Measurements from ENCODE around the gene SLC8A1. TPM values are rescaled to one million over a fixed set of nuclear protein-coding genes. Genes with fewer than 3 reads are reported as not detected.

Gene SLC8A1
- total and polyA plus RNA-seq, 2 donors (not counting 1 experiment from before 2014, with no cell fraction given): 17.4 to 109 TPM

- TF ChIP-seq, protein P1, sequence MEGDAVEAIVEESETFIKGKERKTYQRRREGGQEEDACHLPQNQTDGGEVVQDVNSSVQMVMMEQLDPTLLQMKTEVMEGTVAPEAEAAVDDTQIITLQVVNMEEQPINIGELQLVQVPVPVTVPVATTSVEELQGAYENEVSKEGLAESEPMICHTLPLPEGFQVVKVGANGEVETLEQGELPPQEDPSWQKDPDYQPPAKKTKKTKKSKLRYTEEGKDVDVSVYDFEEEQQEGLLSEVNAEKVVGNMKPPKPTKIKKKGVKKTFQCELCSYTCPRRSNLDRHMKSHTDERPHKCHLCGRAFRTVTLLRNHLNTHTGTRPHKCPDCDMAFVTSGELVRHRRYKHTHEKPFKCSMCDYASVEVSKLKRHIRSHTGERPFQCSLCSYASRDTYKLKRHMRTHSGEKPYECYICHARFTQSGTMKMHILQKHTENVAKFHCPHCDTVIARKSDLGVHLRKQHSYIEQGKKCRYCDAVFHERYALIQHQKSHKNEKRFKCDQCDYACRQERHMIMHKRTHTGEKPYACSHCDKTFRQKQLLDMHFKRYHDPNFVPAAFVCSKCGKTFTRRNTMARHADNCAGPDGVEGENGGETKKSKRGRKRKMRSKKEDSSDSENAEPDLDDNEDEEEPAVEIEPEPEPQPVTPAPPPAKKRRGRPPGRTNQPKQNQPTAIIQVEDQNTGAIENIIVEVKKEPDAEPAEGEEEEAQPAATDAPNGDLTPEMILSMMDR (conservative IDR thresholded peaks at IDR 0.05 in 1 of 2, IDR thresholded peaks at IDR 0.05 in 1 of 2; ENCODE audit: low read depth in 1 of 2, low read length in 2 of 2): no peak
- no peak for TF ChIP-seq EZH2 (IDR thresholded peaks at IDR 0.05; ENCODE audit: low read length, missing control alignments)
- Histone ChIP-seq H4K20me1 (ENCODE audit: control insufficient read depth, extremely low read depth, insufficient read depth, low read length) (no peaks in the 10 kb centered on the region), H3K27me3 (ENCODE audit: control insufficient read depth, insufficient read depth, low read length) (no peaks in the 10 kb centered on the region), H3K4me2 (ENCODE audit: extremely low read depth, insufficient read depth, low read length) (no peak overlapping the region), H3K9me3 (ENCODE audit: control insufficient read depth, insufficient read depth, low read depth, low read length) (no peaks in the 10 kb centered on the region), H3K9ac (ENCODE audit: insufficient read depth, low read length) (no peak overlapping the region), H3K36me3 (ENCODE audit: control insufficient read depth, insufficient read depth, low read length) (no peaks in the 10 kb centered on the region), H3K4me1 (ENCODE audit: control insufficient read depth, extremely low read depth, insufficient read depth, low read length) (peaks cover 5% of the 10 kb centered on the region), H3K4me3 (replicated peaks in 1 of 4; ENCODE audit: control extremely low read depth in 1 of 4, insufficient read depth in 1 of 4, low read depth in 3 of 4, low read length in 4 of 4) (no peak overlapping the region), H3K27ac (ENCODE audit: insufficient read depth, low read length) (no peak overlapping the region), H2AFZ (ENCODE audit: low read length) (no peak overlapping the region), H3K79me2 (ENCODE audit: control insufficient read depth, insufficient read depth, low read length) (no peaks in the 10 kb centered on the region)
- no peak for DNase-seq (ENCODE audit: low read depth in 2 of 2)
Observed at GRCh38 chr2:40169856-40170255, 282.0 kb downstream of the SLC8A1 start.

DNA sequence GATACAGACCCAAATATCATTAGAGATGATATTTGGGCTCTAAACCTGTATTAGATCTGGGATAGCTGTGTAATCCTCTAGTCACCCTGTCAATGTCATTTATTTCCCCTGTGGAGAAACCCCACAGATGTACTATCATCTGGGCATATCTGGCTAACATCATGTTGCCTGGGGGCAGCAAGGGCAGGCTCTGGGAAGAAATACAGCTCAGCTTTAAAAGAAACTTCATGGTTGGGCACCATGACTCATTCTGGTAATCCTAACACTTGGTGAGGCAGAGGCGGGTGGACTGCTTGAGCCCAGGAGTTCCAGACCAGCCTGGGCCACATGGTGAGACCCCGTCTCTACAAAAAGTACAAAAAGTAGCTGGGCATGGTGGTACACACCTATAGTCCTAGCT is 282.5 kb downstream of the SLC8A1 start:
- DNase-seq (ENCODE audit: low read depth in 2 of 2): no peak
- TF ChIP-seq, protein P1 (conservative IDR thresholded peaks at IDR 0.05 in 1 of 2, IDR thresholded peaks at IDR 0.05 in 1 of 2; ENCODE audit: low read depth in 1 of 2, low read length in 2 of 2): no peak
- TF ChIP-seq EZH2 (IDR thresholded peaks at IDR 0.05; ENCODE audit: low read length, missing control alignments): no peak
- H3K4me3 ChIP-seq (replicated peaks in 1 of 4; ENCODE audit: control extremely low read depth in 1 of 4, insufficient read depth in 1 of 4, low read depth in 3 of 4, low read length in 4 of 4): no peak overlapping the region
- no peak overlapping the region for H2AFZ ChIP-seq (ENCODE audit: low read length)
- H3K27me3 ChIP-seq (ENCODE audit: control insufficient read depth, insufficient read depth, low read length): no peaks in the 10 kb centered on the region
- no peaks in the 10 kb centered on the region for H3K9me3 ChIP-seq (ENCODE audit: control insufficient read depth, insufficient read depth, low read depth, low read length)
- H4K20me1 ChIP-seq (ENCODE audit: control insufficient read depth, extremely low read depth, insufficient read depth, low read length): no peaks in the 10 kb centered on the region
- H3K9ac ChIP-seq (ENCODE audit: insufficient read depth, low read length): no peak overlapping the region
- H3K4me1 ChIP-seq (ENCODE audit: control insufficient read depth, extremely low read depth, insufficient read depth, low read length): peaks cover 5% of the 10 kb centered on the region
- no peak overlapping the region for H3K4me2 ChIP-seq (ENCODE audit: extremely low read depth, insufficient read depth, low read length)
- no peak overlapping the region for H3K27ac ChIP-seq (ENCODE audit: insufficient read depth, low read length)
- H3K36me3 ChIP-seq (ENCODE audit: control insufficient read depth, insufficient read depth, low read length): no peaks in the 10 kb centered on the region
- H3K79me2 ChIP-seq (ENCODE audit: control insufficient read depth, insufficient read depth, low read length): no peaks in the 10 kb centered on the region

- Histone ChIP-seq H4K20me1 (ENCODE audit: control insufficient read depth, extremely low read depth, insufficient read depth, low read length) (no peaks in the 10 kb centered on the region), H3K4me1 (ENCODE audit: control insufficient read depth, extremely low read depth, insufficient read depth, low read length) (peaks cover 5% of the 10 kb centered on the region), H3K36me3 (ENCODE audit: control insufficient read depth, insufficient read depth, low read length) (no peaks in the 10 kb centered on the region), H3K27me3 (ENCODE audit: control insufficient read depth, insufficient read depth, low read length) (no peaks in the 10 kb centered on the region), H3K9me3 (ENCODE audit: control insufficient read depth, insufficient read depth, low read depth, low read length) (no peaks in the 10 kb centered on the region), H3K27ac (ENCODE audit: insufficient read depth, low read length) (no peak overlapping the region), H3K4me3 (replicated peaks in 1 of 4; ENCODE audit: control extremely low read depth in 1 of 4, insufficient read depth in 1 of 4, low read depth in 3 of 4, low read length in 4 of 4) (no peak overlapping the region), H2AFZ (ENCODE audit: low read length) (no peak overlapping the region), H3K9ac (ENCODE audit: insufficient read depth, low read length) (no peak overlapping the region), H3K79me2 (ENCODE audit: control insufficient read depth, insufficient read depth, low read length) (no peaks in the 10 kb centered on the region), H3K4me2 (ENCODE audit: extremely low read depth, insufficient read depth, low read length) (no peak overlapping the region)
- DNase-seq (ENCODE audit: low read depth in 2 of 2): no peak
- TF ChIP-seq, protein P1 (conservative IDR thresholded peaks at IDR 0.05 in 1 of 2, IDR thresholded peaks at IDR 0.05 in 1 of 2; ENCODE audit: low read depth in 1 of 2, low read length in 2 of 2): no peak
- TF ChIP-seq EZH2 (IDR thresholded peaks at IDR 0.05; ENCODE audit: low read length, missing control alignments): no peak
Observed at GRCh38 chr2:40168546-40168945, 283.3 kb downstream of the SLC8A1 start.
